NCI-H1092 (cell line): Measurements from ENCODE around the gene ACSL1.
"Not testable (repeated sequence)": the region's sequence is repeated elsewhere in the genome, so short reads cannot be mapped to it uniquely, and the experiment has no call there.

ENCODE experiments used
- DNase-seq: peaks from one replicate; lab custom pipeline; 2025; lab: John Stamatoyannopoulos, UW

Gene ACSL1

GRCh38 chr4:184785813-184786212, 40.0 kb downstream of the ACSL1 start:
- DNase-seq: no peak

- DNase-seq: no peak
Measured at GRCh38 chr4:184784628-184785257, 41.0 kb downstream of the ACSL1 start.

GRCh38 chr4:184782731-184783373, 42.9 kb downstream of the ACSL1 start:
- DNase-seq: no peak

- DNase-seq: not testable (repeated sequence)
Measured at GRCh38 chr4:184779160-184779559, 46.6 kb downstream of the ACSL1 start.

GRCh38 chr4:184778325-184778724, 47.4 kb downstream of the ACSL1 start:
- DNase-seq: no peak

GRCh38 chr4:184776821-184777220, 48.9 kb downstream of the ACSL1 start:
- DNase-seq: no peak

GRCh38 chr4:184775854-184776555, 49.8 kb downstream of the ACSL1 start:
- no peak for DNase-seq

- no peak for DNase-seq
Measured at GRCh38 chr4:184774152-184774551, 51.6 kb downstream of the ACSL1 start.

GRCh38 chr4:184771416-184771815, 54.4 kb downstream of the ACSL1 start:
- DNase-seq: no peak

GRCh38 chr4:184769141-184769765, 56.5 kb downstream of the ACSL1 start:
- DNase-seq: no peak

GRCh38 chr4:184768296-184768695, 57.5 kb downstream of the ACSL1 start:
- no peak for DNase-seq

GRCh38 chr4:184766446-184766845, 59.3 kb downstream of the ACSL1 start:
- no peak for DNase-seq

GRCh38 chr4:184765473-184766340, 60.1 kb downstream of the ACSL1 start:
- no peak for DNase-seq

- DNase-seq: no peak
Measured at GRCh38 chr4:184764601-184765000, 61.2 kb downstream of the ACSL1 start.

GRCh38 chr4:184763150-184763780, 62.5 kb downstream of the ACSL1 start:
- DNase-seq: no peak

GRCh38 chr4:184762100-184762499, 63.7 kb downstream of the ACSL1 start:
- DNase-seq: no peak

GRCh38 chr4:184760681-184761080, 65.1 kb downstream of the ACSL1 start:
- DNase-seq: no peak

GRCh38 chr4:184757810-184758209, 68.0 kb downstream of the ACSL1 start:
- no peak for DNase-seq

- DNase-seq: no peak
Measured at GRCh38 chr4:184756399-184756798, 69.4 kb downstream of the ACSL1 start.

GRCh38 chr4:184755278-184755677, 70.5 kb downstream of the ACSL1 start:
- no peak for DNase-seq

GRCh38 chr4:184752496-184753275, 73.1 kb downstream of the ACSL1 start:
- no peak for DNase-seq
